Adrenal gland (tissue), 5 donors: ENCODE measurements around the gene METTL3.

Experiments
- CTCF ChIP-seq, 6 experiments: fragments of 450-650 bp in 4 of 6; fragments of 200-600 bp in 2 of 6; sonication (generic) in 1 of 6; IDR thresholded peaks; 1 replicate in 5 of 6; 2 replicates in 1 of 6; pipeline versions ENCODE4 v1.5.1 to v1.8.0; 2016 to 2021; ENCODE audit warnings: antibody characterized with exemption in 6 of 6, mild to moderate bottlenecking in 2 of 6, moderate library complexity in 1 of 6
- POLR2A ChIP-seq, 2 donors: fragments of 450-650 bp; IDR thresholded peaks; one replicate each; pipeline ENCODE4 v1.6.1; 2017; ENCODE audit warnings: antibody characterized with exemption in 2 of 2, mild to moderate bottlenecking in 2 of 2, moderate library complexity in 1 of 2
- donor health status: DM: no; HTN: no; CAD: no.

- TF ChIP-seq CTCF (IDR thresholded peaks at IDR 0.05), result no peak
- no peak for TF ChIP-seq POLR2A (IDR thresholded peaks at IDR 0.05)
Observed at GRCh38 chr14:21543521-21543960, 32.4 kb upstream of the METTL3 start.
